HepG2 (cell line): Measurements from ENCODE around the gene OARD1. TPM values are rescaled to one million over a fixed set of nuclear protein-coding genes. Genes with fewer than 3 reads are reported as not detected.

ENCODE experiments used
- ATF7 ChIP-seq, 2 experiments: fragments of 450-650 bp in 1 of 2; sonication (generic) in 1 of 2; formaldehyde crosslinking in 1 of 2; IDR thresholded peaks; 2 replicates each; pipeline versions ENCODE4 v1.4.0 to v1.6.1; 2016 to 2020; ENCODE audit warnings: antibody characterized with exemption in 1 of 2, mild to moderate bottlenecking in 1 of 2, missing genetic modification reagents in 1 of 2
- CAMTA2 ChIP-seq: sonication (generic); formaldehyde crosslinking; IDR thresholded peaks from 2 replicates; pipeline ENCODE4 v1.4.0; 2020; ENCODE audit warnings: mild to moderate bottlenecking, missing genetic modification reagents, borderline replicate concordance
- E2F1 ChIP-seq: sonication (generic); formaldehyde crosslinking; IDR thresholded peaks from 2 replicates; pipeline ENCODE4 v1.5.0; 2020; ENCODE audit warnings: missing genetic modification reagents
- GATA4 ChIP-seq: sonication (generic); IDR thresholded peaks from 2 replicates; pipeline ENCODE4 v1.6.1; 2016; ENCODE audit warnings: antibody characterized with exemption, low read depth, borderline replicate concordance
- ISX ChIP-seq: sonication (generic); formaldehyde crosslinking; conservative IDR thresholded peaks from 2 replicates; pipeline ENCODE4 v1.5.0; 2020; ENCODE audit warnings: missing genetic modification reagents
- MIXL1 ChIP-seq: IDR thresholded peaks from 2 replicates; pipeline ENCODE4 v1.6.1; 2016
- PHF8 ChIP-seq: sonication (generic); formaldehyde crosslinking; IDR thresholded peaks from 2 replicates; pipeline ENCODE4 v1.5.0; 2020; ENCODE audit warnings: missing genetic modification reagents
- RARA ChIP-seq: IDR thresholded peaks from 2 replicates; pipeline ENCODE4 v1.6.1; 2016; ENCODE audit warnings: missing genetic modification reagents, missing compliant biosample characterization
- REXO4 ChIP-seq: sonication (generic); formaldehyde crosslinking; IDR thresholded peaks from 2 replicates; pipeline ENCODE4 v1.8.0; 2022; ENCODE audit warnings: missing genetic modification reagents, mild to moderate bottlenecking, borderline replicate concordance
- SMARCE1 ChIP-seq: fragments of 450-650 bp; IDR thresholded peaks from 2 replicates; pipeline ENCODE4 v1.6.1; 2017; ENCODE audit warnings: borderline replicate concordance
- SP4 ChIP-seq: sonication (generic); formaldehyde crosslinking; IDR thresholded peaks from 2 replicates; pipeline ENCODE4 v1.8.1; 2023; ENCODE audit warnings: mild to moderate bottlenecking, missing genetic modification reagents
- ZBTB14 ChIP-seq: sonication (generic); formaldehyde crosslinking; IDR thresholded peaks from 2 replicates; pipeline ENCODE4 v1.4.0; 2020; ENCODE audit warnings: missing genetic modification reagents
- ZBTB20 ChIP-seq: sonication (generic); formaldehyde crosslinking; IDR thresholded peaks from 2 replicates; pipeline ENCODE4 v1.8.1; 2023; ENCODE audit warnings: missing genetic modification reagents, low read depth, mild to moderate bottlenecking, borderline replicate concordance
- ZFX ChIP-seq: sonication (generic); formaldehyde crosslinking; IDR thresholded peaks from 2 replicates; pipeline ENCODE4 v1.4.0; 2020; ENCODE audit warnings: mild to moderate bottlenecking, low read depth, missing genetic modification reagents, moderate library complexity
- ZNF296 ChIP-seq: sonication (generic); formaldehyde crosslinking; conservative IDR thresholded peaks from 2 replicates; pipeline ENCODE4 v1.5.0; 2020; ENCODE audit warnings: mild to moderate bottlenecking, missing genetic modification reagents
- ZNF329 ChIP-seq: sonication (generic); formaldehyde crosslinking; IDR thresholded peaks from 2 replicates; pipeline ENCODE4 v1.9.0; 2021; ENCODE audit warnings: low read depth, mild to moderate bottlenecking, missing genetic modification reagents
- ZNF451 ChIP-seq: sonication (generic); formaldehyde crosslinking; IDR thresholded peaks from 2 replicates; pipeline ENCODE4 v1.5.0; 2020; ENCODE audit warnings: mild to moderate bottlenecking, missing genetic modification reagents
- ZNF761 ChIP-seq: sonication (generic); formaldehyde crosslinking; conservative IDR thresholded peaks from 2 replicates; pipeline ENCODE4 v1.4.0; 2020; ENCODE audit warnings: mild to moderate bottlenecking, missing genetic modification reagents
- ZNF768 ChIP-seq: sonication (generic); formaldehyde crosslinking; IDR thresholded peaks from 2 replicates; pipeline ENCODE4 v1.4.0; 2020; ENCODE audit warnings: missing genetic modification reagents
- ZNF883 ChIP-seq: sonication (generic); formaldehyde crosslinking; IDR thresholded peaks from 2 replicates; pipeline ENCODE4 v1.5.1; 2020; ENCODE audit warnings: mild to moderate bottlenecking, missing genetic modification reagents; ENCODE audit errors: not compliant biosample characterization
- ZNF891 ChIP-seq: sonication (generic); formaldehyde crosslinking; IDR thresholded peaks from 2 replicates; pipeline ENCODE4 v1.5.0; 2020; ENCODE audit warnings: mild to moderate bottlenecking, missing genetic modification reagents
- polyA plus RNA-seq, 8 experiments: library from polyadenylated mRNA; depleted of rRNA in 3 of 8; stranded (reverse) in 7 of 8; unstranded in 1 of 8; fragments of >200 nt; fragmentation: Illumina TruSeq in 4 of 8; extraction: Trizol in 4 of 8; gene quantifications; 2 replicates each; pipeline versions ENCODE4 v1.2.1 to v1.2.3, GENCODE V29; 2011 to 2016; ENCODE audit warnings: low read depth in 4 of 8, missing spikeins in 1 of 8, mixed read lengths in 1 of 8; ENCODE audit not compliant: insufficient read depth in 1 of 8
- total RNA-seq, 5 experiments: library from RNA; depleted of rRNA; stranded (reverse); fragments of >200 nt; fragmentation: Illumina TruSeq; extraction: Trizol; gene quantifications; 2 replicates each; pipeline ENCODE4 v1.2.3, GENCODE V29; 2016; ENCODE audit warnings: low read depth in 1 of 5
- TF ChIP-seq, protein P1 (sequence below): sonication (generic); formaldehyde crosslinking; IDR thresholded peaks from 2 replicates; pipeline ENCODE4 v1.4.0; 2020; ENCODE audit warnings: mild to moderate bottlenecking, missing genetic modification reagents
- TF ChIP-seq, protein P2 (sequence below): sonication (generic); formaldehyde crosslinking; IDR thresholded peaks from 2 replicates; pipeline ENCODE4 v1.9.0; 2022; ENCODE audit warnings: missing genetic modification reagents, mild to moderate bottlenecking, borderline replicate concordance
- TF ChIP-seq, protein P3 (sequence below): sonication (generic); formaldehyde crosslinking; IDR thresholded peaks from 2 replicates; pipeline ENCODE4 v1.4.0; 2020; ENCODE audit warnings: missing genetic modification reagents, low read depth, mild to moderate bottlenecking, borderline replicate concordance

Gene OARD1
- total and polyA plus RNA-seq, 2 of the 13 experiments (the other 11 are each of a cell fraction or from before 2014, with no cell fraction given) = 18.4 to 49.0 TPM

DNA sequence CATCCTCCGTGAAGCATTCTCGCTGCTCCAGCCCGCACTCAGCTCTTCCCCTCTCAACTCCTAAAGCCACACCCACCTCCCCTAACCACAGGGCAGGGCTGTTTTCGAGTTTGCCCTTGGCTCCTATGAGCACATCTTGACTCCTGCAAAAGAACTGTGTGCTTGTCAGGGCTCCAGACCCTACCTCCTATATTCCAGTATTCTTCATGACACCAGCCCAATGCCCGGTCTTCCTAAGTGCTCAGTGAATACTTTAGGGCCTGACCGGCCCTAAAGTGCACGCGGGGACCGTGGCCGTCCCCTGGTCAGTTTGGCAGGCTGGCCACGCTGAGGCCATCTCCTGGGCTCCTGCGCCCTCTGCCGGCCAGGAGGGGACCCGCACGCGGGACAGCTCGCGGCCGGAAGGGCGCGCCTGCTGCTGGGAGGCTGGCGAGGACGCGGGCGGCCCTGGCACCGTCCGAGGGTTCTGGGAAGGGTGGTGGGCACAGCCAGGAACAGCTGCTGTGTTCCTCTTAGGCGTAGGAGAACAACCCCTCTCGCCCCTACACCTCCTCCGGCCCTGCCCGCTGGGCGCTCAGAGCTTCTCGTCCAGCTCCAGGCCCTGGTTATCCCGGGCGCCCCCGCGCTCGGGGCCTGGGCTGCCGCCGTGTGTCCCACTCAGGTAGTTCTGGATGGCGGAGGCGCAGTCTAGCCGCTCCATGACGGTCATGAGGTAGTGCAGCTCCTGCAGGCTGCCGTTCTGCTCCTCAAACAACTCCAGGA lies 44.2 kb downstream of the OARD1 start (continued):
- TF ChIP-seq CAMTA2 (CRISPR knock-in tag) (peak; percentile 89; the same call in 1 of the 2 replicates), ATF7 (IDR thresholded peaks at IDR 0.05) (no peak), ATF7 (CRISPR knock-in tag; IDR thresholded peaks at IDR 0.05) (peak; percentile 47; the same call in 1 of the 2 replicates), ZNF451 (0 out of 2 replicates have a peak, but pooled peaks have one; percentile 68), ZNF296 (peak; percentile 36; the same call in 1 of the 2 replicates), SP4 (CRISPR knock-in tag) (0 out of 2 replicates have a peak, but pooled peaks have one; percentile 65), ZNF891 (CRISPR knock-in tag) (peak; percentile 95), ZNF768 (CRISPR knock-in tag) (peak; percentile 70; the same call in 1 of the 2 replicates), SMARCE1 (no peak), MIXL1 (peak; percentile 26; the same call in 1 of the 2 replicates), ZNF329 (peak; percentile 71; the same call in 1 of the 2 replicates), ZNF883 (CRISPR knock-in tag) (peak; percentile 92), RARA (CRISPR knock-in tag) (0 out of 2 replicates have a peak, but pooled peaks have one; percentile 16), ZFX (CRISPR knock-in tag) (peak; percentile 71), E2F1 (CRISPR knock-in tag) (0 out of 2 replicates have a peak, but pooled peaks have one; percentile 27), PHF8 (CRISPR knock-in tag) (peak; percentile 59), ISX (CRISPR knock-in tag) (no peak), ZBTB20 (CRISPR knock-in tag) (peak; percentile 87), ZBTB14 (CRISPR knock-in tag) (peak; percentile 61), ZNF761 (CRISPR knock-in tag) (0 out of 2 replicates have a peak, but pooled peaks have one; percentile 79), REXO4 (CRISPR knock-in tag) (0 out of 2 replicates have a peak, but pooled peaks have one; percentile 29), GATA4 (no peak)
- TF ChIP-seq, protein P1, sequence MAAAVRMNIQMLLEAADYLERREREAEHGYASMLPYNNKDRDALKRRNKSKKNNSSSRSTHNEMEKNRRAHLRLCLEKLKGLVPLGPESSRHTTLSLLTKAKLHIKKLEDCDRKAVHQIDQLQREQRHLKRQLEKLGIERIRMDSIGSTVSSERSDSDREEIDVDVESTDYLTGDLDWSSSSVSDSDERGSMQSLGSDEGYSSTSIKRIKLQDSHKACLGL (CRISPR knock-in tag) = peak; percentile 65
- TF ChIP-seq, protein P2, sequence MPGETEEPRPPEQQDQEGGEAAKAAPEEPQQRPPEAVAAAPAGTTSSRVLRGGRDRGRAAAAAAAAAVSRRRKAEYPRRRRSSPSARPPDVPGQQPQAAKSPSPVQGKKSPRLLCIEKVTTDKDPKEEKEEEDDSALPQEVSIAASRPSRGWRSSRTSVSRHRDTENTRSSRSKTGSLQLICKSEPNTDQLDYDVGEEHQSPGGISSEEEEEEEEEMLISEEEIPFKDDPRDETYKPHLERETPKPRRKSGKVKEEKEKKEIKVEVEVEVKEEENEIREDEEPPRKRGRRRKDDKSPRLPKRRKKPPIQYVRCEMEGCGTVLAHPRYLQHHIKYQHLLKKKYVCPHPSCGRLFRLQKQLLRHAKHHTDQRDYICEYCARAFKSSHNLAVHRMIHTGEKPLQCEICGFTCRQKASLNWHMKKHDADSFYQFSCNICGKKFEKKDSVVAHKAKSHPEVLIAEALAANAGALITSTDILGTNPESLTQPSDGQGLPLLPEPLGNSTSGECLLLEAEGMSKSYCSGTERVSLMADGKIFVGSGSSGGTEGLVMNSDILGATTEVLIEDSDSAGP = peak; percentile 90; the same call in 1 of the 2 replicates
- TF ChIP-seq, protein P3, sequence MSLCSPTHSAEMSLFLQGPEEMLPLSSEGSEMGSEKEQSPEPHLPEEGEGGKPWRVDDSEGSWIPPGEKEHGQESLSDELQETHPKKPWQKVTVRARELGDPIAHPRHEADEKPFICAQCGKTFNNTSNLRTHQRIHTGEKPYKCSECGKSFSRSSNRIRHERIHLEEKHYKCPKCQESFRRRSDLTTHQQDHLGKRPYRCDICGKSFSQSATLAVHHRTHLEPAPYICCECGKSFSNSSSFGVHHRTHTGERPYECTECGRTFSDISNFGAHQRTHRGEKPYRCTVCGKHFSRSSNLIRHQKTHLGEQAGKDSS (CRISPR knock-in tag) = peak; percentile 78; the same call in 1 of the 2 replicates
